GM23338 (cell line): ENCODE measurements around the gene TLE1. TPM values are rescaled to one million over a fixed set of nuclear protein-coding genes. Genes with fewer than 3 reads are reported as not detected.

Experiments
- CREB1 ChIP-seq: fragments of 250-450 bp; sonication (Bioruptor Pico); IDR thresholded peaks from 2 replicates; pipeline ENCODE4 v1.5.0; 2020; ENCODE audit warnings: low read depth, mild to moderate bottlenecking, moderate library complexity
- CTCF ChIP-seq, 2 experiments: fragments of 200-600 bp in 1 of 2; sonication (generic) in 1 of 2; conservative IDR thresholded peaks; 2 replicates each; pipeline versions ENCODE4 v1.5.1 to v1.6.1; 2016 to 2017; ENCODE audit warnings: antibody characterized with exemption in 2 of 2, low read depth in 2 of 2, mild to moderate bottlenecking in 2 of 2, moderate library complexity in 1 of 2
- ETS1 ChIP-seq: IDR thresholded peaks from 2 replicates; pipeline ENCODE4 v1.6.1; 2016; ENCODE audit warnings: antibody characterized with exemption
- EZH2phosphoT487 ChIP-seq: fragments of 200-600 bp; sonication (generic); IDR thresholded peaks from one replicate; pipeline ENCODE4 v1.8.1; 2018; ENCODE audit warnings: antibody characterized with exemption; ENCODE audit not compliant: unreplicated experiment
- JUNB ChIP-seq: IDR thresholded peaks from one replicate; pipeline ENCODE4 v1.6.1; 2016; ENCODE audit warnings: antibody characterized with exemption; ENCODE audit not compliant: unreplicated experiment
- NANOG ChIP-seq: IDR thresholded peaks from 2 replicates; pipeline ENCODE4 v1.6.1; 2016; ENCODE audit warnings: antibody characterized with exemption, borderline replicate concordance
- REST ChIP-seq: IDR thresholded peaks from one replicate; pipeline ENCODE4 v1.6.1; 2018; ENCODE audit warnings: antibody characterized with exemption; ENCODE audit not compliant: unreplicated experiment
- STAT1 ChIP-seq: IDR thresholded peaks from one replicate; pipeline ENCODE4 v1.6.1; 2016; ENCODE audit warnings: antibody characterized with exemption; ENCODE audit not compliant: unreplicated experiment
- ZNF114 ChIP-seq: fragments of 250-450 bp; sonication (Bioruptor Pico); IDR thresholded peaks from 2 replicates; pipeline ENCODE4 v1.5.0; 2020; ENCODE audit warnings: mild to moderate bottlenecking, moderate library complexity
- ZNF462 ChIP-seq: fragments of 250-450 bp; sonication (Bioruptor Pico); IDR thresholded peaks from 2 replicates; pipeline ENCODE4 v1.5.0; 2020; ENCODE audit warnings: mild to moderate bottlenecking, moderate library complexity
- polyA plus RNA-seq: library from polyadenylated mRNA; unstranded; fragments of >200 nt; fragmentation: Nextera tagmentation; extraction: Ambion mirVana; gene quantifications from 2 replicates; pipeline ENCODE4 v1.2.1, GENCODE V29; 2016
- total RNA-seq: library from RNA; depleted of rRNA; stranded (reverse); fragments of >200 nt; shearing (Covaris generic); gene quantifications from 2 replicates; pipeline ENCODE4 v1.2.3, GENCODE V29; 2014

TLE1 gene
- total and polyA plus RNA-seq, 2 experiments from 2014 or later, result 58.1 to 132 TPM

GRCh38 chr9:81620002-81620390 is 69.4 kb downstream of the TLE1 start (continued):
- TF ChIP-seq ZNF462 (CRISPR knock-in tag), result no peak
- no peak for TF ChIP-seq ETS1
- no peak for TF ChIP-seq CREB1 (CRISPR knock-in tag)
- TF ChIP-seq CTCF (conservative IDR thresholded peaks at IDR 0.05; ENCODE audit: low read depth in 2 of 2), result no peak
- no peak for TF ChIP-seq STAT1
- TF ChIP-seq NANOG, result no peak
- TF ChIP-seq JUNB, result no peak
- no peak for TF ChIP-seq REST
- no peak for TF ChIP-seq EZH2phosphoT487
- TF ChIP-seq ZNF114, result no peak
